Measurements from ENCODE around the gene AMOT. TPM values are rescaled to one million over a fixed set of nuclear protein-coding genes. Genes with fewer than 3 reads are reported as not detected.

AMOT gene
- total RNA-seq, 4 donors from 2014 or later: 4.8 to 20.4 (median 11.8) TPM

DNA sequence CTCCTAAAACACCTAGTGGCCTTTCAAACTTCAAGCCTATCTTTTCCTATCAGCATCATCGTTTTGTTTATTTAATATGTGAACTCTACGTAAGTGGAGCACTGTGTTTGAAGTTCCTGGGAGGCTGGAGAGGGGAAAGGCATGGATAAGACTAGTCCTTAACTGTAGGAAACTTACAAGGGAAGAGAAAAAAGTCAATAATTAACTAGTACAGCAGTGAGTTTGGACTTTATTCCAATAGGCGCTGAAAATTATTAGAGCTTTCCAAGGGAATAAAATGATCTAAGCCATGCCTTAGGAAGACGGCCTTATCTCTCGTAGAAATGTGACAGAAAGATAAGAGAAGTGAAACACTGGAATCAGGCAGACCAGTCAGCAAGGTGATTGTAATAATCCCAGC, 55.3 kb downstream of the AMOT start:
- no peaks in the 10 kb centered on the region for H3K27me3 ChIP-seq
- WGBS: 85% methylated on average over 5 of the region's 5 CpGs

DNA sequence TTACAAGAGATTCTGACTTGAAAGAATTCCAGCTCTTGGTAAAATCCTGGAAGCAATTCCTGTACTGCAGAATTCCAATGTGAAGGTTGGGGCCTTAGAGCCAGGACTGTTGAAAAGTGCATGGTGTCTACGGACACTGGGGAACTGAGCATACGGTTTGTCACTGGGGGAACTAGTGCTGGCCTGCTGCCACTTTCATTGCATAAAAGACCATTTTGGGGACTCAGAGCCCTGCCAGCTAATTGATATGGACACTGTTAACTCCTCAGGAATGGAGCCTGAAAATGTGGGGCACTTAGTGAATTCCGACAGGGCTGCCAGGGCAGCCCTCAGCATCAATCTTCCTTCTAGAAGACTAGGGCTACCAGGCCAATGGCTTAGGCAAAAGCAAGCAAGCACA, 55.9 kb downstream of the AMOT start:
- no peaks in the 10 kb centered on the region for H3K27me3 ChIP-seq
- H3K36me3 ChIP-seq: no peaks in the 10 kb centered on the region
- DNase-seq (ENCODE audit: low spot score in 2 of 2): no peak
- H3K9me3 ChIP-seq: no peaks in the 10 kb centered on the region
- no peak overlapping the region for H3K4me3 ChIP-seq
- H3K4me1 ChIP-seq: no peaks in the 10 kb centered on the region
- TF ChIP-seq POLR2AphosphoS5 (IDR thresholded peaks at IDR 0.05) (no peak), EP300 (IDR thresholded peaks at IDR 0.05) (no peak)
- TF ChIP-seq, protein P1, sequence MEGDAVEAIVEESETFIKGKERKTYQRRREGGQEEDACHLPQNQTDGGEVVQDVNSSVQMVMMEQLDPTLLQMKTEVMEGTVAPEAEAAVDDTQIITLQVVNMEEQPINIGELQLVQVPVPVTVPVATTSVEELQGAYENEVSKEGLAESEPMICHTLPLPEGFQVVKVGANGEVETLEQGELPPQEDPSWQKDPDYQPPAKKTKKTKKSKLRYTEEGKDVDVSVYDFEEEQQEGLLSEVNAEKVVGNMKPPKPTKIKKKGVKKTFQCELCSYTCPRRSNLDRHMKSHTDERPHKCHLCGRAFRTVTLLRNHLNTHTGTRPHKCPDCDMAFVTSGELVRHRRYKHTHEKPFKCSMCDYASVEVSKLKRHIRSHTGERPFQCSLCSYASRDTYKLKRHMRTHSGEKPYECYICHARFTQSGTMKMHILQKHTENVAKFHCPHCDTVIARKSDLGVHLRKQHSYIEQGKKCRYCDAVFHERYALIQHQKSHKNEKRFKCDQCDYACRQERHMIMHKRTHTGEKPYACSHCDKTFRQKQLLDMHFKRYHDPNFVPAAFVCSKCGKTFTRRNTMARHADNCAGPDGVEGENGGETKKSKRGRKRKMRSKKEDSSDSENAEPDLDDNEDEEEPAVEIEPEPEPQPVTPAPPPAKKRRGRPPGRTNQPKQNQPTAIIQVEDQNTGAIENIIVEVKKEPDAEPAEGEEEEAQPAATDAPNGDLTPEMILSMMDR (IDR thresholded peaks at IDR 0.05): no peak
- H3K27ac ChIP-seq: no peak overlapping the region
- 69% methylated on average over 3 of the region's 3 CpGs for WGBS

More for the DNA sequence above, 55.3 kb downstream of the AMOT start:
- H3K36me3 ChIP-seq: no peaks in the 10 kb centered on the region
- no peak for DNase-seq (ENCODE audit: low spot score in 2 of 2)
- H3K27ac ChIP-seq: no peak overlapping the region
- no peak for TF ChIP-seq EP300 (IDR thresholded peaks at IDR 0.05)
- TF ChIP-seq POLR2AphosphoS5 (IDR thresholded peaks at IDR 0.05): no peak
- TF ChIP-seq, protein P1 (IDR thresholded peaks at IDR 0.05): no peak
- no peak for TF ChIP-seq POLR2A (IDR thresholded peaks at IDR 0.05)
- H3K4me3 ChIP-seq: no peak overlapping the region
- H3K9me3 ChIP-seq: no peaks in the 10 kb centered on the region
- no peaks in the 10 kb centered on the region for H3K4me1 ChIP-seq

DNA sequence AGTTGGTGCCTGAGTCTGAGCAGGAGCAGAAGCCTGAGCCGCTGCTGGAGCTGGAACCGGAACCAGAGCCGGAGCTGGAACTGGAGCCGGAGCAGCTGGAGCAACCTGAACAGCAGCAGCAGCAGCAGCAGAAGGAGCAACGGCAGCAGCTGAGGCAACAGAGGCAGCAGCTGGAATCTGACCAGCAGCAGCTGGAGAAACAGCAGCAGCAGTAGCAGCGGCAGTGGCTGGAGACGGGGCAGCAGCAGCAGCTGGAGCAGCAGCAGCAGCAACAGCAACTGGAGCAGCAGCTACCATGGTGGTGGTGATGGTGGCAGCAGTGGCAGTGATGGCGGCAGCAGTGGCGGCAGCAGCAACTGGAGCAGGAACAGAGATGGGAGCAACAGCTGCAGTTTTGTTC, 61.5 kb downstream of the AMOT start:
- WGBS: 88% methylated on average over 9 of the region's 9 CpGs
- DNase-seq (ENCODE audit: low spot score in 2 of 2): no peak
- Histone ChIP-seq H3K27ac (no peak overlapping the region), H3K27me3 (no peaks in the 10 kb centered on the region), H3K4me1 (no peaks in the 10 kb centered on the region), H3K9me3 (no peaks in the 10 kb centered on the region), H3K4me3 (no peak overlapping the region), H3K36me3 (peaks cover 5% of the 10 kb centered on the region)
- TF ChIP-seq POLR2AphosphoS5 (IDR thresholded peaks at IDR 0.05): no peak
- no peak for TF ChIP-seq EP300 (IDR thresholded peaks at IDR 0.05)
- TF ChIP-seq POLR2A (IDR thresholded peaks at IDR 0.05): no peak
- TF ChIP-seq, protein P1 (IDR thresholded peaks at IDR 0.05): no peak

DNA sequence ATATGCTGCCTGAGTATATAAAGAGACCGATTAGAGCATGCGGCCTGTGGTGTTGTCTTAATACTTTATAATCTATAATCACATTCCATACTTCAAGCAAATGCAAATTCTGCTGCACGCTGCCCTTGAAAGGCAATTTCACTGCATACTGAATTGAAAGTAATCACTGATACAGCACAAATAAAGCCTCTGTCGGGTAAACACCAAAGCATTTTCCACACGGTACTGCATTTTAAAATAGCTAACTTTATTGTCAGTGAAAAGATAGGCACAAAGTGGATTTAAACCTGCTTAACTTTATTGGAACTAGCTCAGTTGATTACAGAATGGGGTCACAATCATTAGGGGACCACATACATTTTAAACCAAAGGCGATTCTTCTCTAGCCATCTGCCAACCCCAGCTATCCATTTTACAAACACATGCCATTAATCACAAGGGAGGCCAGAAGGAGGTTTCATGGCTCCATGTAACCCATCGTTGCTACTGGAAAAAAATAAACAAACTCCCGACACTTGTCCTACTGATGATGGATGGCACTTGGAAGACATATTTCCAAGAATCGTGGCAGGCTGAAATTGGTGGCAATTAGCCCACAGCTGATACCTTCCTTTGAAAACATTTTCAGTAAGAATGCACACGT, 65.9 kb downstream of the AMOT start:
- no peak overlapping the region for H3K4me3 ChIP-seq
- no peaks in the 10 kb centered on the region for H3K9me3 ChIP-seq
- no peaks in the 10 kb centered on the region for H3K27me3 ChIP-seq
- WGBS: 74% methylated on average over 10 of the region's 10 CpGs
- H3K36me3 ChIP-seq: peaks cover 5% of the 10 kb centered on the region
- H3K27ac ChIP-seq: no peak overlapping the region
- no peaks in the 10 kb centered on the region for H3K4me1 ChIP-seq
- TF ChIP-seq, protein P1 (IDR thresholded peaks at IDR 0.05): no peak
- no peak for TF ChIP-seq POLR2A (IDR thresholded peaks at IDR 0.05)
- no peak for TF ChIP-seq EP300 (IDR thresholded peaks at IDR 0.05)
- TF ChIP-seq POLR2AphosphoS5 (IDR thresholded peaks at IDR 0.05): no peak
- DNase-seq (ENCODE audit: low spot score in 2 of 2): no peak

DNA sequence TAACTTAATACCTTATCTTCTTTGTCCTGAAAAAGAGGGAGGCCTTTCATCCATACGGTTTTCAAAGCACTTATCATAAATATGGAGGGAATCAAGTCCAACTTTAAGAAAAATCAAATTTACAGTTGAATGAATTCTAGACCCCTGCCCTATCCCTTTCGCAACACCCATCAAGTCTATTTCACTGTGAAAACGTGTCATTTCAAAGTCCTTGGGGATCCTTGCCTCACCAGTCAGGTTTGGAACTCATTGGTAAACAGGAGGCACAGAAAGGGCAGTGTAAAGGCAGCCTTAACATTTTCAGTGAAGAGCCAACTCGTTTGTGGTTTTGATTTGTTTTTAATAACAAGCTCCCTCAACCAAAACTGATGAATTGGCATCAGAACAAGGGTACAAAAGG, 66.5 kb downstream of the AMOT start:
- Histone ChIP-seq H3K27ac (no peak overlapping the region), H3K9me3 (no peaks in the 10 kb centered on the region), H3K4me3 (no peak overlapping the region), H3K36me3 (peaks cover 3% of the 10 kb centered on the region), H3K4me1 (no peaks in the 10 kb centered on the region), H3K27me3 (no peaks in the 10 kb centered on the region)
- no peak for TF ChIP-seq POLR2AphosphoS5 (IDR thresholded peaks at IDR 0.05)
- no peak for TF ChIP-seq POLR2A (IDR thresholded peaks at IDR 0.05)
- TF ChIP-seq EP300 (IDR thresholded peaks at IDR 0.05): no peak
- TF ChIP-seq, protein P1 (IDR thresholded peaks at IDR 0.05): no peak
- 53% methylated on average over 4 of the region's 4 CpGs for WGBS
- no peak for DNase-seq (ENCODE audit: low spot score in 2 of 2)

All from suprapubic skin (tissue), 4 donors.